Endothelial cell of umbilical vein (primary cell): ENCODE measurements around the gene LCN9.

Source experiments
- EZH2 ChIP-seq: IDR thresholded peaks from 2 replicates; pipeline ENCODE4 v1.6.1; 2012; ENCODE audit warnings: borderline replicate concordance, low read depth, mild to moderate bottlenecking, moderate library complexity, low read length, inconsistent platforms; ENCODE audit not compliant: severe bottlenecking
- POLR2AphosphoS5 ChIP-seq: IDR thresholded peaks from 2 replicates; pipeline ENCODE4 v1.6.1; 2012; ENCODE audit warnings: low read depth, mild to moderate bottlenecking, control low read depth, low read length, moderate library complexity; ENCODE audit not compliant: insufficient read depth
- TF ChIP-seq, protein P1 (sequence below), 2 donors: IDR thresholded peaks; 1 replicate in 1 of 2; 2 replicates in 1 of 2; pipeline ENCODE4 v1.5.1; 2011; ENCODE audit warnings: low read length in 2 of 2, mild to moderate bottlenecking in 2 of 2, moderate library complexity in 2 of 2, control low read depth in 1 of 2, inconsistent platforms in 1 of 2, low read depth in 1 of 2; ENCODE audit not compliant: insufficient read depth in 1 of 2; ENCODE audit errors: extremely low read depth in 1 of 2

DNA sequence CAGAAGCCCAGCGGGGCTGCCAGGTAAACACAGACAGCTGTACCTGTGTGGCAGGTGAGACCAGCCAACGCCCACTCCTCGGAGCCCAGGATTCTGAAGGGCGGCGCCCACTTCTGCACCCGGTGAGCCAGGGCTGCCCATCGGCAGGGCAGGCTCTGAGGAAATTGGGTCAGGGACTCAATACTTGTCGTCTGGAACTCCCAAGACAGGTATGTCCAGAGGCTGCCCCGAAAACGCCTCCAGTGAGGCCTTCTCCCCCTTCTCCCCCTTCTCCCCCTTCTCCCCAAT lies 43.6 kb upstream of the LCN9 start:
- TF ChIP-seq POLR2AphosphoS5: no peak
- TF ChIP-seq EZH2: no peak
- TF ChIP-seq, protein P1, sequence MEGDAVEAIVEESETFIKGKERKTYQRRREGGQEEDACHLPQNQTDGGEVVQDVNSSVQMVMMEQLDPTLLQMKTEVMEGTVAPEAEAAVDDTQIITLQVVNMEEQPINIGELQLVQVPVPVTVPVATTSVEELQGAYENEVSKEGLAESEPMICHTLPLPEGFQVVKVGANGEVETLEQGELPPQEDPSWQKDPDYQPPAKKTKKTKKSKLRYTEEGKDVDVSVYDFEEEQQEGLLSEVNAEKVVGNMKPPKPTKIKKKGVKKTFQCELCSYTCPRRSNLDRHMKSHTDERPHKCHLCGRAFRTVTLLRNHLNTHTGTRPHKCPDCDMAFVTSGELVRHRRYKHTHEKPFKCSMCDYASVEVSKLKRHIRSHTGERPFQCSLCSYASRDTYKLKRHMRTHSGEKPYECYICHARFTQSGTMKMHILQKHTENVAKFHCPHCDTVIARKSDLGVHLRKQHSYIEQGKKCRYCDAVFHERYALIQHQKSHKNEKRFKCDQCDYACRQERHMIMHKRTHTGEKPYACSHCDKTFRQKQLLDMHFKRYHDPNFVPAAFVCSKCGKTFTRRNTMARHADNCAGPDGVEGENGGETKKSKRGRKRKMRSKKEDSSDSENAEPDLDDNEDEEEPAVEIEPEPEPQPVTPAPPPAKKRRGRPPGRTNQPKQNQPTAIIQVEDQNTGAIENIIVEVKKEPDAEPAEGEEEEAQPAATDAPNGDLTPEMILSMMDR (IDR thresholded peaks at IDR 0.05; ENCODE audit: extremely low read depth in 1 of 2, insufficient read depth in 1 of 2, low read depth in 1 of 2, low read length in 2 of 2): no peak
